ENCODE measurements around the gene TMEM143.

TMEM143 gene

DNA sequence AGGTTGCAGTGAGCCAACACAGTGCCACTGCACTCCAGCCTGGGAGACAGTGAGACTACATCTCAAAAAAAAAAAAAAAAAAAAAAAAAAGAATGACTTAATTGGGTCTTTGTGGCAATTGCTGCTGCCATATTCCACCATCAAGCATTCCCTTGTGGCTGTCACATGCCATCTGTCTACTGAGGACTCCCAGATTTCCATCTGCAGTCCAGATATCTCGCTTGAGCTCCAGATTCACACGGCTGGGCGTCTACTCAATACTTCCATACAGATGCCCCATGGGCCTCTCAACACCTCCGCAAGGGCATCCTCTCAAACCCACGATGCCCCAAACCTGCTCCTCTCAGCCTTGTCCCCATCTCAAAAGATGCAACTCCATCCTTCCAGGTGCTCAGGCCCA lies 12.9 kb downstream of the TMEM143 start:
- Histone ChIP-seq H3K4me2 (ENCODE audit: low read length) (no peak overlapping the region), H3K9ac (ENCODE audit: low read depth, low read length) (no peak overlapping the region), H3K9me3 (replicated peaks; ENCODE audit: low read length) (no peaks in the 10 kb centered on the region), H3K4me1 (ENCODE audit: control insufficient read depth, insufficient read depth, low read length) (no peaks in the 10 kb centered on the region), H3K27me3 (ENCODE audit: control insufficient read depth, insufficient read depth, low read length) (no peaks in the 10 kb centered on the region), H3K4me3 (ENCODE audit: low read length) (no peak overlapping the region), H3K36me3 (ENCODE audit: insufficient read depth, low read length) (no peaks in the 10 kb centered on the region)

GRCh38 chr19:48348737-48349136 lies 15.0 kb downstream of the TMEM143 start:
- no peak overlapping the region for H3K4me3 ChIP-seq (ENCODE audit: low read length)
- H3K36me3 ChIP-seq (ENCODE audit: insufficient read depth, low read length): no peaks in the 10 kb centered on the region
- no peaks in the 10 kb centered on the region for H3K27me3 ChIP-seq (ENCODE audit: control insufficient read depth, insufficient read depth, low read length)
- H3K9me3 ChIP-seq (replicated peaks; ENCODE audit: low read length): no peaks in the 10 kb centered on the region
- no peaks in the 10 kb centered on the region for H3K4me1 ChIP-seq (ENCODE audit: control insufficient read depth, insufficient read depth, low read length)
- no peak overlapping the region for H3K4me2 ChIP-seq (ENCODE audit: low read length)
- H3K9ac ChIP-seq (ENCODE audit: low read depth, low read length): no peak overlapping the region

GRCh38 chr19:48348045-48348444 lies 15.7 kb downstream of the TMEM143 start:
- Histone ChIP-seq H3K4me2 (ENCODE audit: low read length) (no peak overlapping the region), H3K4me1 (ENCODE audit: control insufficient read depth, insufficient read depth, low read length) (peaks cover 2% of the 10 kb centered on the region), H3K9me3 (replicated peaks; ENCODE audit: low read length) (no peaks in the 10 kb centered on the region), H3K36me3 (ENCODE audit: insufficient read depth, low read length) (no peaks in the 10 kb centered on the region), H3K9ac (ENCODE audit: low read depth, low read length) (no peak overlapping the region), H3K27me3 (ENCODE audit: control insufficient read depth, insufficient read depth, low read length) (no peaks in the 10 kb centered on the region), H3K4me3 (ENCODE audit: low read length) (no peak overlapping the region)

DNA sequence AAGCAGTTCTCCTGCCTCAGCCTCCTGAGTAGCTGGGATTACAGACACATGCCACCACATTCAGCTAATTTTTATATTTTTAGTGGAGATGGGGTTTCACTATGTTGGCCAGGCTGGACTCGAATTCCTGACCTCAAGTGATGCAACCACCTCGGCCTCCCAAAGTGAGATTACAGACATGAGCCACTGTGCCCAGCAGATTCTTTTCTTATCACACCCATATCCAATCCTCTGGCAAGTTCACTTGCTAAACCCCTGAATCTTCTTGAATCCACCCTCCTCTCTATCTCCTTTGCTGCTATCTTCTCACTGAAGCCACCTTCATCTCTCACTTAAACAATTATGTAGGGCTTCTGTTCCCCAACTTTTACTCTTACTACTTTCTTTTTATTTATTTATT lies 17.5 kb downstream of the TMEM143 start:
- Histone ChIP-seq H3K36me3 (ENCODE audit: insufficient read depth, low read length) (no peaks in the 10 kb centered on the region), H3K4me2 (ENCODE audit: low read length) (no peak overlapping the region), H3K9ac (ENCODE audit: low read depth, low read length) (no peak overlapping the region), H3K27me3 (ENCODE audit: control insufficient read depth, insufficient read depth, low read length) (no peaks in the 10 kb centered on the region), H3K4me1 (ENCODE audit: control insufficient read depth, insufficient read depth, low read length) (peaks cover 2% of the 10 kb centered on the region), H3K4me3 (ENCODE audit: low read length) (no peak overlapping the region), H3K9me3 (replicated peaks; ENCODE audit: low read length) (no peaks in the 10 kb centered on the region)

GRCh38 chr19:48344892-48345291 lies 18.8 kb downstream of the TMEM143 start:
- Histone ChIP-seq H3K36me3 (ENCODE audit: insufficient read depth, low read length) (no peaks in the 10 kb centered on the region), H3K4me3 (ENCODE audit: low read length) (no peak overlapping the region), H3K27me3 (ENCODE audit: control insufficient read depth, insufficient read depth, low read length) (no peaks in the 10 kb centered on the region), H3K4me2 (ENCODE audit: low read length) (no peak overlapping the region), H3K9ac (ENCODE audit: low read depth, low read length) (no peak overlapping the region), H3K4me1 (ENCODE audit: control insufficient read depth, insufficient read depth, low read length) (peaks cover 2% of the 10 kb centered on the region), H3K9me3 (replicated peaks; ENCODE audit: low read length) (no peaks in the 10 kb centered on the region)

- H3K9ac ChIP-seq (ENCODE audit: low read depth, low read length): no peak overlapping the region
- H3K9me3 ChIP-seq (replicated peaks; ENCODE audit: low read length): no peaks in the 10 kb centered on the region
- no peak overlapping the region for H3K4me2 ChIP-seq (ENCODE audit: low read length)
- H3K4me1 ChIP-seq (ENCODE audit: control insufficient read depth, insufficient read depth, low read length): peaks cover 2% of the 10 kb centered on the region
- no peaks in the 10 kb centered on the region for H3K27me3 ChIP-seq (ENCODE audit: control insufficient read depth, insufficient read depth, low read length)
- no peaks in the 10 kb centered on the region for H3K36me3 ChIP-seq (ENCODE audit: insufficient read depth, low read length)
- H3K4me3 ChIP-seq (ENCODE audit: low read length): no peak overlapping the region
Observed at GRCh38 chr19:48342841-48343540, 20.7 kb downstream of the TMEM143 start.

DNA sequence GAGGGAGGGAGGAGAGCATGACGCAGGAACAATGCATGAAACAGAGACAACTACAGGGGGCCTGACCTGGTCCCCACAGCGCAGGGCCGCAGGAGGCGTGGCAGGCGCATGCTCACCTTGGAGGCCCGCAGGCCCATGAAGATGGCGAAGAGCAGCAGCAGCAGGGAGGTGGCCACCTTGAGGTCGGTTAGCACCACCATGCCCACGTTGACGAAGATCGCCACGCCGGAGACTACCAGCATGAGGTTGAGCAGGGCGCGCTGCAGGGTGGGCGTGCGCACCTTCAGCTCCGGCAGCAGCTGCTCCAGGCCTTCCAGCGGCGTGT lies 21.4 kb downstream of the TMEM143 start:
- Histone ChIP-seq H3K9ac (ENCODE audit: low read depth, low read length) (no peak overlapping the region), H3K36me3 (ENCODE audit: insufficient read depth, low read length) (no peaks in the 10 kb centered on the region), H3K4me2 (ENCODE audit: low read length) (no peak overlapping the region), H3K9me3 (replicated peaks; ENCODE audit: low read length) (no peaks in the 10 kb centered on the region), H3K27me3 (ENCODE audit: control insufficient read depth, insufficient read depth, low read length) (no peaks in the 10 kb centered on the region), H3K4me3 (ENCODE audit: low read length) (no peak overlapping the region), H3K4me1 (ENCODE audit: control insufficient read depth, insufficient read depth, low read length) (peaks cover 2% of the 10 kb centered on the region)

- no peaks in the 10 kb centered on the region for H3K27me3 ChIP-seq (ENCODE audit: control insufficient read depth, insufficient read depth, low read length)
- no peaks in the 10 kb centered on the region for H3K9me3 ChIP-seq (replicated peaks; ENCODE audit: low read length)
- H3K36me3 ChIP-seq (ENCODE audit: insufficient read depth, low read length): no peaks in the 10 kb centered on the region
- no peak overlapping the region for H3K4me2 ChIP-seq (ENCODE audit: low read length)
- H3K4me1 ChIP-seq (ENCODE audit: control insufficient read depth, insufficient read depth, low read length): peaks cover 2% of the 10 kb centered on the region
- H3K9ac ChIP-seq (ENCODE audit: low read depth, low read length): no peak overlapping the region
- H3K4me3 ChIP-seq (ENCODE audit: low read length): no peak overlapping the region
Observed at GRCh38 chr19:48341515-48342413, 22.0 kb downstream of the TMEM143 start.

GRCh38 chr19:48340995-48341394 lies 22.7 kb downstream of the TMEM143 start:
- H3K27me3 ChIP-seq (ENCODE audit: control insufficient read depth, insufficient read depth, low read length): no peaks in the 10 kb centered on the region
- no peaks in the 10 kb centered on the region for H3K9me3 ChIP-seq (replicated peaks; ENCODE audit: low read length)
- H3K4me2 ChIP-seq (ENCODE audit: low read length): no peak overlapping the region
- H3K4me3 ChIP-seq (ENCODE audit: low read length): no peak overlapping the region
- no peak overlapping the region for H3K9ac ChIP-seq (ENCODE audit: low read depth, low read length)
- H3K36me3 ChIP-seq (ENCODE audit: insufficient read depth, low read length): no peaks in the 10 kb centered on the region
- peaks cover 2% of the 10 kb centered on the region for H3K4me1 ChIP-seq (ENCODE audit: control insufficient read depth, insufficient read depth, low read length)

GRCh38 chr19:48338802-48339503 lies 24.8 kb downstream of the TMEM143 start:
- H3K36me3 ChIP-seq (ENCODE audit: insufficient read depth, low read length): no peaks in the 10 kb centered on the region
- H3K9me3 ChIP-seq (replicated peaks; ENCODE audit: low read length): no peaks in the 10 kb centered on the region
- no peak overlapping the region for H3K4me3 ChIP-seq (ENCODE audit: low read length)
- H3K4me1 ChIP-seq (ENCODE audit: control insufficient read depth, insufficient read depth, low read length): peaks cover 2% of the 10 kb centered on the region
- H3K27me3 ChIP-seq (ENCODE audit: control insufficient read depth, insufficient read depth, low read length): no peaks in the 10 kb centered on the region
- H3K4me2 ChIP-seq (ENCODE audit: low read length): no peak overlapping the region
- H3K9ac ChIP-seq (ENCODE audit: low read depth, low read length): no peak overlapping the region

GRCh38 chr19:48338253-48338755 lies 25.4 kb downstream of the TMEM143 start:
- H3K9ac ChIP-seq (ENCODE audit: low read depth, low read length): no peak overlapping the region
- peaks cover 6% of the 10 kb centered on the region for H3K4me1 ChIP-seq (ENCODE audit: control insufficient read depth, insufficient read depth, low read length)
- no peak overlapping the region for H3K4me3 ChIP-seq (ENCODE audit: low read length)
- H3K27me3 ChIP-seq (ENCODE audit: control insufficient read depth, insufficient read depth, low read length): no peaks in the 10 kb centered on the region
- no peaks in the 10 kb centered on the region for H3K9me3 ChIP-seq (replicated peaks; ENCODE audit: low read length)
- H3K36me3 ChIP-seq (ENCODE audit: insufficient read depth, low read length): no peaks in the 10 kb centered on the region
- no peak overlapping the region for H3K4me2 ChIP-seq (ENCODE audit: low read length)
